Ovary (tissue), 3 donors: ENCODE data around the gene GABRA4.

Experiments used
- CTCF ChIP-seq, 3 donors: fragments of 450-650 bp in 2 of 3; fragments of 200-600 bp in 1 of 3; IDR thresholded peaks; one replicate each; pipeline versions ENCODE4 v1.5.1 to v1.8.0; 2016 to 2022; ENCODE audit warnings: antibody characterized with exemption in 3 of 3, mild to moderate bottlenecking in 1 of 3
- POLR2A ChIP-seq: fragments of 450-650 bp; IDR thresholded peaks from one replicate; pipeline ENCODE4 v1.6.1; 2017; ENCODE audit warnings: antibody characterized with exemption, mild to moderate bottlenecking, moderate library complexity
- donor health status: DM: no; HTN: no; CAD: no.

GRCh38 chr4:46986922-46987638 is 6.3 kb downstream of the GABRA4 start:
- TF ChIP-seq CTCF (IDR thresholded peaks at IDR 0.05): no peak
- TF ChIP-seq POLR2A: no peak
